Kidney capillary endothelial cell (primary cell): ENCODE data around the gene APBB1IP.
"Not testable (repeated sequence)": the region's sequence is repeated elsewhere in the genome, so short reads cannot be mapped to it uniquely, and the experiment has no call there.

Experiments used
- DNase-seq: peaks from one replicate; pipeline ENCODE4 v3.0.0-alpha.2; 2018; ENCODE audit warnings: low spot score

The APBB1IP gene, protein sequence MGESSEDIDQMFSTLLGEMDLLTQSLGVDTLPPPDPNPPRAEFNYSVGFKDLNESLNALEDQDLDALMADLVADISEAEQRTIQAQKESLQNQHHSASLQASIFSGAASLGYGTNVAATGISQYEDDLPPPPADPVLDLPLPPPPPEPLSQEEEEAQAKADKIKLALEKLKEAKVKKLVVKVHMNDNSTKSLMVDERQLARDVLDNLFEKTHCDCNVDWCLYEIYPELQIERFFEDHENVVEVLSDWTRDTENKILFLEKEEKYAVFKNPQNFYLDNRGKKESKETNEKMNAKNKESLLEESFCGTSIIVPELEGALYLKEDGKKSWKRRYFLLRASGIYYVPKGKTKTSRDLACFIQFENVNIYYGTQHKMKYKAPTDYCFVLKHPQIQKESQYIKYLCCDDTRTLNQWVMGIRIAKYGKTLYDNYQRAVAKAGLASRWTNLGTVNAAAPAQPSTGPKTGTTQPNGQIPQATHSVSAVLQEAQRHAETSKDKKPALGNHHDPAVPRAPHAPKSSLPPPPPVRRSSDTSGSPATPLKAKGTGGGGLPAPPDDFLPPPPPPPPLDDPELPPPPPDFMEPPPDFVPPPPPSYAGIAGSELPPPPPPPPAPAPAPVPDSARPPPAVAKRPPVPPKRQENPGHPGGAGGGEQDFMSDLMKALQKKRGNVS

DNA sequence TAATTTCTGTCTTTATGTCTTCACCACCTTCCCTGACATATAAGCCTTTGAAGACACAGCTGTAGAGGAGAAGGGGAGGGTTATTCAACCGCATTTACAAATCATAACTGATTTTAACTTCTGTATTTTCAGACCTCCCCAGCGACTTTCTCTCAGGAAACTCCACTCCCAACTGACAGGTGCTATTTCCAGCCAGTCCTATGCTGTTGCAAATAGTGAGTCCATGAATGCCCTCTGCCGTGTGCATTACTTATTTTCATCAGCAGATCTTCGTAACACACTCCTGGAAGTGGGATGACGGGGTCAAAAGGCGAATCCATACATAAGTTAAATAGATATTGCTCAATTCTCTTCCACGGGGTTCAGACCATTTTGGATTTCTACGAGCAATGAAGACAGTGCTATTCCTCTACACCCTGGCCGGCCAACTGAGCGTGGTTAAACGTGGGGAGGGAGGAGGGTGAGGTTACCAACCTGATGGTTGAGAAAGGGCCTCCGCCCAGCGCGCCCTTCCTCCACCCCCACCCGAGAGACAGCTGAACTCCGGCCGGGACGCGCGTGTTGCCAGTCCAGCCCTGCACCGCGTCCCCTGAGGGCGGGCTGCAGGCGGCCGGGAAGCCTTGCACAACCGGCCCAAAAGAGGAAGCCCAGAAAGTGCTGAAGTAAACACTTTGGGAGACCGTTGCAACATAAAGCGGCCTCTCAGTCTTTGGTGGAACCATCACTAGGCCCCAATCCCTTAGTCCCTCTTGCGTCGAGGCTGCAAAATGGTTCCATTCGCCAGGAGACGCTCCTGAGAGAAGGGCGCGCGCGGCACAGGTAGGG lies at the start of gene APBB1IP:
APBB1IP (plus strand) TSS at position 705 of the 825 bp plus-strand sequence. CDS start 53,986 bp downstream, outside the sequence.
- no peak for DNase-seq

DNA sequence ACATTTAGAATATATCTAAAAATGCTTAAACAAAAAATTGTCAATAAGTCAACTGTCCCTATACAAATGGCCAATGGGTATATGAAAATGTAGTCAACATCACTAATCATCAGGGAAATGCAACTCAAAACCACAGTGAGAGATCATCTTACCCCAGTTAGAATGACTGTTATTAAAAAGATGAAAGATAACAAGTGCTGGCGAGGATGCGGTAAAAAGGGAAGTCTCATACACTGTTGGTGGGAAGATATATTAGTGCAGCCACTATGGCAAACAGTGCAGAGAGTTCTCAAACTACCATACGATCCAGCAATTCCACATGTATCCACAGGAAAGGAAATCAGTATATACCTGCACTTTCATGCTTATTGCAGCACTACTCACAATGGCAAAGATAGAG lies 48.6 kb upstream of the APBB1IP start:
- DNase-seq, result no peak

DNA sequence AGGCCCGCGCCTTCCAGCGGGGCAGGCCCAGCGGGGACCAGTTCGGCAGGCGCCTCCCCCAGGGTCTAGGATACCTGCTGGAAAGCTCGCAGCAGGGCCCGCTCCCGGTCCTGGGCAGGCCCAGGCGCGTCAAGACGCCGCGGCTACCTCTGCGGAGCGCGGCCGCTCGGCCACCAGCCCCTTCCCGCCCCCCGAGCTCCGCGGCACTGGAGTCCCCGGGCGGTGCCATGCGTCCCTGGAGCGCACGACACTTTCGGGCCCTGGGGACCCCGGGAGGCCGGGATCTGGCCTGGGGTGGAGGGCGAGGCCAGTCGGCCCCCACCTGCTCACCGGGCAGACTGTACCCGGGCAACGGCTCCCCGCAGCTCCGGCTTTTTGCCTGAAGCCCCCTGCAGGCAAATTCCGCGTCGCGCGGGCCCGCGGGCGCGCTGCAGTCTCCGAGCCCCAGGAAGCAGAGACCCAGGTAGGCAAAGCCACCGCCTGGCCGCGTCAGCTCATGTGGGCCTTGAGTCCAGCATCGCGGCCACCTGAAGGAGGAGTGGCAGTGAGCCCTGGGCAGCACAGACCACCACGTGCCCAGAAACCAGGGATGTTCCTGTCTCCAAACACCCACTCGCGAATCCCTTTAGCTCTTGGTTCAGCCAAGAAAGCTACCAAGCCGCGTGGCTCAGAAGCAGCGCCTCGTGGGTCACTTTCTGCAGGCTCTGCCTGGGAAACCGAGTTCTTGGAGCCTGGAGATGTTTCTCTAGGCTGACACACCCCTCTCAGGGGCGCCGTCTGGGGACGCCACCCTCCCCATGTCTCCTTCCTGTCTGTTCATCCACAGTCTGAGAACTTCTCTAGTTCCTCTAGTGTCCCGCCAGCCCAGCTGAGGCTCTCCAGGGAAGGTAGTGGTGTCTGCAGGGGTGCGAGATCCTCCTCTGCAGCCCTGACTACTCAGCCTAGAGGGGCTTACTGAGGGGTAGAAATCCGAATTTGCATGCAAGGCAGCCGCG lies 46.1 kb upstream of the APBB1IP start:
- DNase-seq, result no peak

DNA sequence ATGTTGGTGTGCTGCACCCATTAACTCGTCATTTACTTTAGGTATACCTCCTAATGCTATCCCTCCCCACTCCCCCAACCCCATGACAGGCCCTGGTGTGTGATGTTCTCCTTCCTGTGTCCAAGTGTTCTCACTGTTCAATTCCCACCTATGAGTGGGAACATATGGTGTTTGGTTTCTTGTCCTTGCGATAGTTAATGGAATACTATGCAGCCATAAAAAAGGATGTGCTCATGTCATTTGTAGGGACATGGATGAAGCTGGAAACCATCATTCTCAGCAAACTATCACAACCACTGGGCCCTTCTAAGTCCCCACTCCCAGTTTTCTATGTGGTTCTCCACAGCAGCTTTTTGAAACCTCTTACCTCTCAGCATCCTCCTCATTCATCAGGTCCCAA lies 39.8 kb upstream of the APBB1IP start:
- DNase-seq, result not testable (repeated sequence)

DNA sequence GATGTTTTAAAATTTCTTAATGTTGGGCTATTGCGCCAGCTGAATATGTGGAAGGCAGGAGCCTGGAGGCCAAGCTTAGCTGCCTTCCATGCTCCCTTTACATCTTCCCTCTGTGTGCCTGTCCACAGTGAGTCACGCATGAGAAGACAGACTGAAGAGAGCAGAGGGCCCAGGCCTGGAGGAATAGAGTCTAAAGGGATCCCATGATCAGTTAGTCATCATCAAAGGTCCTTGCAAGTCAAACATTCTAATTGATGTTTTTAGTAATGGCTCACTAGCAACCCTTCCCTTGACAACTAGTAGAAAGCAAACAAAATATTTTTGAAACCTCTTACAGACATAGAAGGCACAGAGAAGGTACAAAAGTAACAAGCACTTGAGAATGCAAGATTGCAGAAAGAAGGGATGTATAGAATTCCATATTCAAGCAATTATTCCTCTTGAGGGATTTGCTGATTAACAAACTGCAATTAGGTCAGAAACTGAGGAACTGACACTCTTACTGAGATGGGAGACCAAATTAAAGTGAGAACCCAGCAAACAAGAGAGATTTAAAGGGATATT lies 30.7 kb upstream of the APBB1IP start:
- no peak for DNase-seq

DNA sequence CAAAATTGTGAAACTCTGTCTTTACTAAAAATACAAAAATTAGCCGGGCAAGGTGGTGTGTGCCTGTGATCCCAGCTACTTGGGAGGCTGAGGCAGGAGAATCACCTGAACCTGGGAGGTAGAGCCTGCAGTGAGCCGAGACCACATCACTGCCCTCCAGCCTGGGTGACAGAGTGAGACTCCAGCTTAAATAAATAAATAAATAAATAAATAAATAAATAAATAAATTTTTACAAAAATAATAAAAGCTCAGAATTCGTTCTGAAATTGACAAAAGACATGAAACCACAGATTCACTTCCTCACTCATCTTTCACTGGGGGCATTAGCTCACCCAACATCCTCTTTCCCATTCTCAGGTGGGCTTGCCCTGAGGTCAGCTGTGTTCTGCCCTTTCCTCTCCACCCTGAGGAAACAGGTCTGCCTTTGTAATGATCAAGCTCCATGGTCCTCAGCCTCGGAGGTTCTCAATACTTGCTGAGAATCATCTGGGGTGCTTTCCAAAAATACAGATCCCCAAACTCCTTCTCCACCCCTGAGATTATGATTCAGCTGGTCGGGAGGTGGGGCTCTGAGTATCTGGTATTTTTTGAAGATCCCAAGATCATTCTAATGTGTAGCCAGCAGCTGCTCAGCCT lies 29.2 kb upstream of the APBB1IP start:
- no peak for DNase-seq

DNA sequence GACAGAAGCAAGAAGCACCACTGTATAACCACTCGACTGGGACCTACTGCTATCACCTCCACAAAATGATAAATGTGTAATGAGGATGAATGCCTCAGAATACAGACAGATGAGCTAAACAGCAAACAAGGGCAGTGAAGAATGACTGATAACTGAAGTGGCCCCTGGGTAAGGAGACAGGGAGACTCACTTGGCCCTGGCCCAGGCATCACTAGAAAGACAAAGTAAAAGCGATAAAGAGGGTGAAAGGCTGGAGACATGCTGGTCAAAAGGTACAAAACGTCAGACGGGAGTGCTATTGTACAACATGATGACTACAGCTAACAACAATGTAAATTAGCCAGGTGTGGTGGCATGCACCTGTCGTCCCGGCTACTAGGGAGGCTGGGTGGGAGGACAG lies 27.8 kb upstream of the APBB1IP start:
- no peak for DNase-seq

DNA sequence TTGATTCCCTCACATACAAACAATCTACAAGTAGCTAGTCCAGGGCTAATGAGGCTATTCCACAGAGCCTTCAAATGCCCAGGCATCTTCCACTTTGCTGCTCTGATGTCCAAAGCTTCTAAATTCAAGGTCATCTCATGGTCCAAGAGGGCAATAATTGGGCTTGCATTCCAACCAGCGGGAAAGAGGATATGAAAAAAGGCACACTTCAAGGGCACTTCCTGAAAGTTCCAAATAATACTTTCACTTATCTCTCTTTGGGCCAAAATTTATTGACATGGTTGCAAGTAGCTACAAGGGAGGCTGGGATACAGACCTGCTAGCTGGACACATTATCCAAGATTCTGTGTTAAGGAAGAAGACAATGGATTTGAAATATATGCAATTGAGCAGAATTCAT lies 25.2 kb upstream of the APBB1IP start:
- DNase-seq, result no peak

DNA sequence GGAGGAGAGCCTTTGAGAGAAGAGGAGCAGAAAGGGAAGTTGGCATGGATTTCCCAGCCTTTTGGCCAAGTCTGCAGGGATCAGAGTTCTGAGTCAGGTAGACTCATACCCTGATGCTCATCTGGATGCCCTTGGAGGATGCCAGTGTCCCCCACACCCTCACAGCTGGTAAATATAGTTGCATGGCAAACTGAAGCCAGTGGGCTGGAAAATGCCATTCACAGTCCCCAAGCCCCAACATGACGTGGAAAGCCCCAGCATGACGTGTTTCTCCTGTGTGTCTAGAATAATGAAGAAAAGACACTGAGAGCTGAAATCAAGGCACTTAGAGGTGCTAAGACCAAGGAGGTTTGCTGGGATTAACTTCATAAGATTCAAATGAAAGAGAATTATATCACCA lies 24.8 kb upstream of the APBB1IP start:
- DNase-seq, result no peak

DNA sequence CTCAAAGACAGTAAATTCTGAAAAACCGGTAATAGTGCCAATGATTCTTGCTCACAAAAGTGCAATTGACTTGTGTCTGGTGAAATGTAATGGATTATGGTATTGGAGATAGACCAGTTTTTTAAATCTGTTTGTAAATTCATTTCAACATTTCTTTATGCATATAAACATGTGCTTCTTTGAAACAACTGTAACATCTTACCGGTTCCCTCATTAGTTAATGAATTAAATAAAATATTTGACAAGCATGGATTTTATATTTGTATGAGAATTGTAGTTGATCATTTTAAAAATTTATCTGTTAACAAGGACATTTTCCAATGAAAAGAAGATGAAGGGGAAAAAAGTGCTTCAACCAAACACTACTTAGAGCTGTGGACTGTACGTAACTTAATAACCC lies 21.0 kb upstream of the APBB1IP start:
- DNase-seq, result no peak

DNA sequence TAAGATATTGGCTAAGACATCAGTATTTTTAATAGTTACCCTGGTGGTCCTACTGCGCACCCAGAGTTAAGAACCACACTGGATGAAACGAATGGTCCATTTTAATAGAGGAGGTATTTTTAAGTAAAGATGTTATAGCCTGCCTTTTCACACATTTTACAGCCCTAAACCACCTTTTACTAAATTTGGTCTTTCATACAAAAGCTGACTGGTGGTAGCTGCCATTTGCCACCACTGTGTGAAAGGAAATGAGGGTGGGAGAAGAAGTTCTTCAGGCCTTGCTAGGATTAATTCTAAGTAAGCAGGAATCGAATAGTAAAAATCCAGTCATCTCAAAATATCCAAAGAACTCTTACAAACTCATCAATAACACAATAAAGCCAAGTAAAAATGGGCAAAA lies 15.2 kb upstream of the APBB1IP start:
- DNase-seq, result no peak

DNA sequence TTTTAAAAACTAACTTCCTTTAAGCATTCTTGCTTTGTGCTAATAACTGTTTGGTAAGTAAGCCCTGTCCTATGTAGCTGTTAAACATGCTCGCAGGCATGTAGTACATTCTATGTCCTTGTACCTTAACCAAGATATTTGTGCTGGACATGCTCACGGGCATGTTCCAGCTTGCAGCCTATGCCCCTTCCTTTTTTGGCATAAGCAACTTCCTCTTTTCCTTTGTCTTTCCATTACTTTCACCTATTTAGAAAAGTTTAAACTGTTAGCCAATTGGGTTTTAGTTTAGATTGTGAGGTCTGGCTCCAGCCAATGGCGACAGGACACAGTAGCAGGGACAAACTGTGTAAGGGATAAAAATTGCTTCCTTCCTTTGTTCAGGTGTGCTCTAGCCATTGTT lies 14.4 kb upstream of the APBB1IP start:
- DNase-seq, result no peak

DNA sequence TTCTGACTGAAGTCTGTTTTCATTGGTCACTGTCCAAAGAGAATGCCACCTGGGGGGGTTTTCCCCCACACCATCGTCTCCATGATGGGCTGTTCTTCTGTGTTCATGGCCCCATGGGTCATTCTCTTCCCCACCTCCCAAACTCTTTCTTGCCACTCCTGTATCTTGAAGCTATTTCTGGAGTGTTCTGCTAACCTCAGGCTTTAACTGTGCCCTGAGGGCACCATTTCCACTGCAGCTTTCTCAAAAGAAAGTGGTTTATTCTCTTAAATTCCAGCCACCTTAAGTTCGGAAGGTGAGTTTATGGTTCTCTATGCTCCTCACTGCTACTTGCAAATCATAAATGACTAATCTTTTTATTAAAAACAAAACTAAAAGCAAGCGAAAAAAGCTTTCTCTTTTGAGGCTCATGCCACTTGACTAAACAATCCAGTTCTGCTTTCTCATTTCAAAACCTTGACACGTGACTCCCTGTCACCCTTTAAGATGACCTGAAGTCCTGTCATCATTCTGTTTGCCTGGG lies 7.4 kb upstream of the APBB1IP start:
- DNase-seq, result no peak

DNA sequence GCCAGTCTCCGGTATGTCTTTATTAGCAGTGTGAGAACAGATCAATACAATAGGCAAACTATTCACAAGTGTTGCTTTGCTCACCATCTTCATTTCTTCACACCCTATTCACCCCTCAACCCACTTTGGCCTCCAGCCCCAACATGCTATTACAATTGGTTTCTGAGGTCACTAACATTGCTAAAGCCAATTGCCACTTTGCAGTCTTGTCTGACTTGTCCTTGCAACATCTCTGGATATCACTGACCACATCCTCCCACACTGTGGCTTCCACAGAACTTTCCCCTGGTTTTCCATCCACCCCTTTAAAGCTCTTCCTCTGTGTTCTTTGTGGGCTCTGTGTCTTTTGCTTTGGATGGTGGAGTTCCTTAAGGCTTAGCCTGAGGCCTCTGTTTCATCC lies 5.2 kb upstream of the APBB1IP start:
- no peak for DNase-seq

DNA sequence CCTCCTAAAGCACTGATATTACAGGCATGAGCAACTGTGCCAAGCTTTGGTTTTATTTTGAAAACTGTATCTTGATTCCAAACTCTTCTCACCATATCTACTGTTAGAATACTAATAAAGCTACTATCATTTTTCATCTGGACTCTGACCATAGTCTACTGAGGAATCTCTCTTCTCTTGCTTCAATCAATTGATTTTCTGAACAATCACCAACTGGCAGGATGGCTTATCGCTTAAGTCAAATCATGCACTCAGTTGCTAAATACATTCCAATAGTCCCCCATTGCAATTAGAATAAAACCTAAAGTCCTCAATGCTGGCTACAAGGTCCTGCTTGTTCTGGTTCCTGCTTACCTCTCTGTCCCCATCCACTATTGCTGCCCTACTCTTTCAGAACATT lies 2.3 kb upstream of the APBB1IP start:
- DNase-seq, result no peak

DNA sequence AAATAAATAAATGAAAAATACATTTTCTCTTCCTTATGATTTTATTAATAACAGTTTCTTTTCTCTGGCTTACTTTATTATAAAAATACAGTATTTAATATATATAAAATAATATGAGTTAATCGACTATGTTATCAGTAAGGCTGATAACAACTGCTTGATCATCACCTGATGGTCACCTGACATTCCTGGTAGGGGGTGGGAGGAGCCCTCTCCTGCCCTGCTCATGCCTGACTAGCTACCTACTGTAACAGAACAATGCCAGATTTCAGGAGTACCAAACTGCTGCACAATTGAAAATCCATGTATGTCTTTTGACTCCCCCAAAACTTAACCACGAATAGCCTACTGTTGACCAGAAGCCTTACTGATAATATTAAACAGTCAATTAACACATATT lies 1.3 kb upstream of the APBB1IP start:
- no peak for DNase-seq

DNA sequence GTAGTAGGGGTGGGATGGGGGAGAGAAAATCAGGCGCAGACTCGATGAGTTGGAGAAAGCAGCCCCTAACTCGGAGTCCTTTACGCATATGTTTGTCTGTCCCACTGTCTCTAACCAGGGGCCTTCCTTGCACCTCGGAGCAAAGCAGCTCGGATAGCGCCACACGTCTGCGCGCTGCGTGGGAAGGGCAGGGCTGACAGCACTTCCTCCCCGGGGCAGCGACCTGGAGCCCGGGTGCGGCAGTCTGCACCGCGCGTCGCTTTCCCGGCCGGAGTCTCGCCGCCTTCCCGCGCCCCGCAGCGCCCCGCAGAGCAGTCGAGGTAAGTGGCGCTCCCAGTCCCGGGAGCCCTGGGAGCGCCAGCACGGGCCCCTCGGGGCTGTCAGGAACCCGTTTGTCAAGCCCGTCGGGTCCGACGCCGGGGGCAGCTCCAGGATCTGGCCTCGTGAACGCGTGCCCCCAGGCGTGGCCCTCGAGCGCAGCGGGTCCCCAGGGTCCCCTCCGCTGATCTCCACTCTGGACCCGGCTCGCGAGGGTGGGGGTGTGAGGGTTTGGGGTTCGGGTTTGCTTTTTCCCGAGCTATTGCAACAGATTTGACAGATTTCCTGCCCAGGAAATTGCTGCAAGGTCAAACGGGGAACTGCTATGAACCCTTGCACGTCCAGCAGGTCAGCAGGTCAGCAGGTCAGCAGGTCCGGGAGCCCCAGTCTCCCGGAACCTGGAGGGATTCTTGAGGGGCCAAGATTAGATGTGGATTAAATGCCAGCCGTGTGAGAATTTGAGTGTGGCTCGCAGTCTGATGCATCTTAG lies 597 bp downstream of the APBB1IP start:
- DNase-seq, result no peak

DNA sequence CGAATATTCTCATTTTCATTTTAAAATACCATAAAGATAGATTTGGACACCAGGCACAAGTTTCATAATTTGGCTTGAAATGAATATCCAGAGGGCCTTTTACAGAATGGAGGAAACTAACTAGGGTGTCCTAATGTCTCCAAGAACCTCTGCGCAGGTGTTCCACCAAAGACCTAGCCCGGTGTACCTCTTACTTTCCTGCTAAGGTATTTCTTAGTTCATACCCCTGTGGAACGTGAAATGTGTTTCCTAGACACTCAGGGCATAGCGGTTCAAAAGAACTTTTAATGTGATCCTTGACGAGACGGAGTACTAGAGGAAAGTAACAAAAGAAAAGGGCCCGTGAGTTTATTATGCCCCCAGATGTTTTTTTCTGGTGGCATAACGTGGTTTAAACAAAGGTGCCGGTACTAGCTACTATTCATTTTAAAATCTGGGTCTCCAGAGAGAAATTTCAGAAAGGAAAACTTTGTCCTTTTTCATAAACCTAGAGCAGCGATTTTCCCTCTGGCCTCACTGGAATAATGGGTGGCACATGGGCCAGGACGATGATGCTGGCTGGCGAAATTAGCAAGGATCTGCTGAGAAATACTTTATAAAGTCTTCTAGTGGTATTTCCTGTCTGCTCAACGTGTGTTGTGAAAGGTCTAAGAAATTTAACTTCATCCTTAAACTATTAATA lies 1.4 kb downstream of the APBB1IP start:
- no peak for DNase-seq

DNA sequence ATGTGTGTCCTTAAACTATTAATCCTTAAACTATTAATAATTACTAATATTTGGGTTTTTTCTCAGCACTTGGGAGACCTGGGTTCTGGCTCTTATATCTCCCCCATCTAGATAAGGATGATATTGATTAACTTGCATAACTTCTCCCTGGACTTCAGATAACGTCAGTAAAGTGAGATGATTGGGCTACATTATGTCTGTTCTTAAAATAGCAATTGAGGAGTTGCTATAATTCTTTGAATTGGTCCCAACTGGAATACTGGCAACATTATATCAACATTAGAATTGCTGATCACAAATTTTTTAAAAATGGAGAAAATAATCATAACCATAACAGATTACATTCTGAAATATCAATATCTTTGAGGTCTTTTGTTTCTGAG lies 1.9 kb downstream of the APBB1IP start:
- no peak for DNase-seq
